Subcutaneous abdominal adipose tissue (tissue), 5 donors: ENCODE data around the gene DDAH2.

ENCODE experiments used
- H3K27ac ChIP-seq: one replicate; pipeline ENCODE4 v1.7.0; 2013; ENCODE audit warnings: low read depth, mild to moderate bottlenecking, inconsistent platforms, low read length, moderate library complexity
- H3K27me3 ChIP-seq, 5 donors: one replicate each; pipeline ENCODE4 v1.7.0; 2013; ENCODE audit warnings: low read length in 5 of 5, inconsistent platforms in 1 of 5; ENCODE audit not compliant: control insufficient read depth in 5 of 5, insufficient read depth in 4 of 5
- H3K36me3 ChIP-seq, 5 donors: one replicate each; pipeline ENCODE4 v1.7.0; 2013; ENCODE audit warnings: low read length in 5 of 5; ENCODE audit not compliant: control insufficient read depth in 5 of 5, insufficient read depth in 5 of 5
- H3K4me1 ChIP-seq, 5 donors: one replicate each; pipeline ENCODE4 v1.7.0; 2013; ENCODE audit warnings: low read length in 5 of 5, mild to moderate bottlenecking in 3 of 5, moderate library complexity in 1 of 5; ENCODE audit not compliant: control insufficient read depth in 5 of 5, insufficient read depth in 5 of 5
- H3K4me3 ChIP-seq, 5 donors: one replicate each; pipeline ENCODE4 v1.7.0; 2013; ENCODE audit warnings: low read length in 5 of 5, low read depth in 1 of 5
- H3K9ac ChIP-seq, 5 donors: one replicate each; pipeline ENCODE4 v1.7.0; 2013; ENCODE audit warnings: low read length in 5 of 5, mild to moderate bottlenecking in 4 of 5, moderate library complexity in 3 of 5
- H3K9me3 ChIP-seq, 5 donors: one replicate each; pipeline ENCODE4 v1.7.0; 2013; ENCODE audit warnings: low read length in 5 of 5; ENCODE audit not compliant: control insufficient read depth in 5 of 5
- donor health status: healthy.
- donor health status: healthy.
- donor health status: healthy.
- donor health status: healthy.
- donor health status: healthy.

DDAH2 gene

GRCh38 chr6:31761343-31761742, 32.2 kb upstream of the DDAH2 start:
- no peaks in the 10 kb centered on the region for H3K9me3 ChIP-seq
- no peak overlapping the region for H3K4me3 ChIP-seq
- no peak overlapping the region for H3K9ac ChIP-seq
- peaks cover 3 to 37% (median 12%) of the 10 kb centered on the region in 5 donors for H3K36me3 ChIP-seq
- no peak overlapping the region for H3K27ac ChIP-seq
- H3K4me1 ChIP-seq: peaks cover 2 to 15% (median 11%) of the 10 kb centered on the region in 5 donors
- H3K27me3 ChIP-seq: no peaks in the 10 kb centered on the region

- no peak overlapping the region for H3K27ac ChIP-seq
- H3K27me3 ChIP-seq: no peaks in the 10 kb centered on the region
- H3K4me1 ChIP-seq: peaks cover under 1 to 10% (median 5%) of the 10 kb centered on the region in 5 donors
- H3K4me3 ChIP-seq: no peak overlapping the region
- H3K9ac ChIP-seq: no peak overlapping the region
- H3K36me3 ChIP-seq: peaks cover 3 to 37% (median 12%) of the 10 kb centered on the region in 5 donors
- no peaks in the 10 kb centered on the region for H3K9me3 ChIP-seq
Observed at GRCh38 chr6:31760790-31761189, 31.7 kb upstream of the DDAH2 start.

- Histone ChIP-seq H3K4me1 (peaks cover 0 to 4% (median 2%) of the 10 kb centered on the region in 5 donors), H3K36me3 (peaks cover 3 to 37% (median 12%) of the 10 kb centered on the region in 5 donors), H3K9ac (no peak overlapping the region), H3K9me3 (no peaks in the 10 kb centered on the region), H3K27me3 (no peaks in the 10 kb centered on the region), H3K27ac (no peak overlapping the region), H3K4me3 (no peak overlapping the region)
Observed at GRCh38 chr6:31758281-31758680, 29.2 kb upstream of the DDAH2 start.

- H3K27me3 ChIP-seq: no peaks in the 10 kb centered on the region
- no peak overlapping the region for H3K9ac ChIP-seq
- peaks cover 0 to 3% (median under 1%) of the 10 kb centered on the region in 5 donors for H3K4me1 ChIP-seq
- H3K9me3 ChIP-seq: no peaks in the 10 kb centered on the region
- H3K36me3 ChIP-seq: no peaks in the 10 kb centered on the region
- no peak overlapping the region for H3K4me3 ChIP-seq
- H3K27ac ChIP-seq: no peak overlapping the region
Observed at GRCh38 chr6:31752739-31753319, 23.7 kb upstream of the DDAH2 start.

- no peak overlapping the region for H3K27ac ChIP-seq
- peaks cover 0 to 3% (median 0%) of the 10 kb centered on the region in 5 donors for H3K36me3 ChIP-seq
- H3K4me3 ChIP-seq: no peak overlapping the region
- no peaks in the 10 kb centered on the region for H3K9me3 ChIP-seq
- peaks cover 5 to 14% (median 8%) of the 10 kb centered on the region in 5 donors for H3K4me1 ChIP-seq
- H3K9ac ChIP-seq: no peak overlapping the region
- H3K27me3 ChIP-seq: no peaks in the 10 kb centered on the region
Observed at GRCh38 chr6:31750411-31751022, 21.4 kb upstream of the DDAH2 start.

- no peak overlapping the region for H3K9ac ChIP-seq
- no peaks in the 10 kb centered on the region for H3K27me3 ChIP-seq
- H3K27ac ChIP-seq: no peak overlapping the region
- H3K4me1 ChIP-seq: peaks cover 5 to 14% (median 8%) of the 10 kb centered on the region in 5 donors
- no peak overlapping the region for H3K4me3 ChIP-seq
- no peaks in the 10 kb centered on the region for H3K9me3 ChIP-seq
- H3K36me3 ChIP-seq: peaks cover 0 to 3% (median 0%) of the 10 kb centered on the region in 5 donors
Observed at GRCh38 chr6:31749301-31750036, 20.4 kb upstream of the DDAH2 start.

- peaks cover 0 to 3% (median 0%) of the 10 kb centered on the region in 5 donors for H3K36me3 ChIP-seq
- H3K9me3 ChIP-seq: no peaks in the 10 kb centered on the region
- no peak overlapping the region for H3K4me3 ChIP-seq
- H3K9ac ChIP-seq: no peak overlapping the region
- H3K27ac ChIP-seq: no peak overlapping the region
- peaks cover 5 to 40% (median 28%) of the 10 kb centered on the region in 5 donors for H3K4me1 ChIP-seq
- no peaks in the 10 kb centered on the region for H3K27me3 ChIP-seq
Observed at GRCh38 chr6:31744422-31744821, 15.3 kb upstream of the DDAH2 start.

GRCh38 chr6:31742894-31743293, 13.8 kb upstream of the DDAH2 start:
- Histone ChIP-seq H3K27ac (peak overlapping the region; percentile 63), H3K27me3 (no peaks in the 10 kb centered on the region), H3K4me3 (no peak overlapping the region), H3K9ac (no peak overlapping the region), H3K4me1 (peaks cover 8 to 52% (median 36%) of the 10 kb centered on the region in 5 donors), H3K9me3 (no peaks in the 10 kb centered on the region), H3K36me3 (peaks cover 0 to 3% (median 0%) of the 10 kb centered on the region in 5 donors)

- Histone ChIP-seq H3K9ac (no peak overlapping the region), H3K27me3 (no peaks in the 10 kb centered on the region), H3K36me3 (no peaks in the 10 kb centered on the region)
Observed at GRCh38 chr6:31741815-31742214, 12.7 kb upstream of the DDAH2 start.

More at GRCh38 chr6:31741815-31742214, 12.7 kb upstream of the DDAH2 start:
- Histone ChIP-seq H3K9me3 (no peaks in the 10 kb centered on the region), H3K4me1 (peaks cover 4 to 54% (median 37%) of the 10 kb centered on the region in 5 donors), H3K27ac (peak overlapping the region; percentile 63), H3K4me3 (no peak overlapping the region)
